SJCRH30 (cell line): Measurements from ENCODE around the gene PRMT5. TPM values are rescaled to one million over a fixed set of nuclear protein-coding genes. Genes with fewer than 3 reads are reported as not detected.
"Not testable (repeated sequence)": the region's sequence is repeated elsewhere in the genome, so short reads cannot be mapped to it uniquely, and the experiment has no call there.

Experiments
- DNase-seq, 2 experiments: peaks; one replicate each; pipeline ENCODE4 v3.0.0-alpha.2; 2015 to 2020
- H3K27ac ChIP-seq: fragments of 250-450 bp; sonication (Bioruptor Pico); 2 replicates; pipeline ENCODE4 v1.5.1; 2020; ENCODE audit warnings: mild to moderate bottlenecking, moderate library complexity
- H3K27me3 ChIP-seq: fragments of 250-450 bp; sonication (Bioruptor Pico); 2 replicates; pipeline ENCODE4 v1.5.1; 2020; ENCODE audit warnings: mild to moderate bottlenecking, moderate library complexity
- H3K36me3 ChIP-seq: fragments of 250-450 bp; sonication (Bioruptor Pico); 2 replicates; pipeline ENCODE4 v1.5.1; 2020; ENCODE audit warnings: mild to moderate bottlenecking, moderate library complexity
- H3K4me1 ChIP-seq: fragments of 250-450 bp; sonication (Bioruptor Pico); 2 replicates; pipeline ENCODE4 v1.5.1; 2020; ENCODE audit warnings: mild to moderate bottlenecking, moderate library complexity
- H3K4me3 ChIP-seq: fragments of 250-450 bp; sonication (Bioruptor Pico); 2 replicates; pipeline ENCODE4 v1.5.1; 2020; ENCODE audit warnings: mild to moderate bottlenecking, moderate library complexity
- H3K9me3 ChIP-seq: fragments of 250-450 bp; sonication (Bioruptor Pico); replicated peaks from 2 replicates; pipeline ENCODE4 v1.5.1; 2020; ENCODE audit warnings: mild to moderate bottlenecking, moderate library complexity
- total RNA-seq: library from RNA; depleted of rRNA; stranded (reverse); fragments of >200 nt; shearing (Covaris generic); gene quantifications from 2 replicates; pipeline ENCODE4 v1.2.3, GENCODE V29; 2014

PRMT5 gene
- total RNA-seq, 1 experiment from 2014 or later = 113 TPM

DNA sequence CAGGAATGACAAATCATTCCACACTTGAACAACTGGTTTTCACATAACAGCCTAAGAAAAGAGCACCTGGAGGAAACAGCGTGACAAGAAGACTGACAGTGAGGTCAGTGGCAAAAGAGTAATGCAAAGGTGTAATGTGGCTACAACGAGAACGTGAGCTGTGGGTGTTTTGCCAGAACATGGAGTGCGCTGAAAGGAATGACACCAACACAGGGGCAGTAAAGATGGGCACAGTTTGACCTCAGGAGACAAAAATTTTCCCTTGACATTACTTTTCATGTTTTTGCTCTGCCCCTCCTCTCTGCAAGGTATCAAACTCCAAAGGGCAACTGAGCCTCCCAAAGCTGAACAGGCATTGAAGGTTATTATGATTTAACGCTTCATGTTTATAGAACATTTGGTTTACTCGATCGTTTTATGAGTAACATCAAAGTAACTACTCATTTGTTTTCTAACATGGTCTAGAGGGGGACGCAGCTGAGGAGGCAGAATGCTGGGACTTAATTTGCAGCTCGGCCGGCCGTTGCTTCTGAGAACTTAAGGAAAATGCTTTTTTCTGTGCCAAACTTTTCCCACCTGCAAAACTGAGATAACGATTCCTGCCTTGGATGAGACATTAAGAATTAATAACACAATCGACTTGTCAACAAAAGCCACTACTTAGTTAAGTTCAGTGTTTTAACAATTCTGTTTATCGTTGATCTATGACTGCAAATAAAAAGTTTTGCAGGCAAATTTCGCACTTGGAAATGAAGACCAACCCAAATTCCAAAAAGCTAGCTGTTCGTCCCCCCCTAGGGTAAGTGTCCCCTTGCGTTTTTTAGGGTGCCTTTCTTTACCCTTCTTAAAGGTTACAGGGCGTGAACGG is 26.8 kb upstream of the PRMT5 start:
- Histone ChIP-seq H3K27me3 (no peaks in the 10 kb centered on the region), H3K9me3 (no peaks in the 10 kb centered on the region), H3K27ac (peak overlapping the region; percentile 88), H3K4me1 (peaks cover 4% of the 10 kb centered on the region), H3K36me3 (peaks cover 7% of the 10 kb centered on the region), H3K4me3 (peak overlapping the region; percentile 74)
- DNase-seq = no peak

GRCh38 chr14:22952418-22952817 is 23.2 kb upstream of the PRMT5 start:
- Histone ChIP-seq H3K4me1 (peaks cover 4% of the 10 kb centered on the region), H3K36me3 (peaks cover 24% of the 10 kb centered on the region), H3K27ac (no peak overlapping the region), H3K9me3 (no peaks in the 10 kb centered on the region), H3K27me3 (no peaks in the 10 kb centered on the region), H3K4me3 (no peak overlapping the region)
- DNase-seq = no peak

DNA sequence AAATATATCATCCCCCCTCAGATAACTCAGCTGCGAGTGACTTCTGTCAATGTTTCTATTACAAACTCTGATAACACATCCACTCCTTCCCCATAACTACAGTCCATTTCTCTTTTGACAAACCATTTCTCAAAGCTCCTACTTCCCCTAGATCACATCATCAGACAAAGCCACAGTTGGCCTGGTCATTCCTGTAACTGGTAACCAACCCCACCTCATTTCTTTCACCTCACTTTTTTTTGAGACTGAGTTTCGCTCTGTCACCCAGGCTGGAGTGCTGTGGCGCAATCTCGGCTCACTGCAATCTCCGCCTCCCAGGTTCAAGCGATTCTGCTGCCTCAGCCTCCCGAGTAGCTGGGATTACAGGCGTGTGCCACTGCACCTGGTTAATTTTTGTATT is 22.6 kb upstream of the PRMT5 start:
- not testable (repeated sequence) for H3K4me1 ChIP-seq, H3K4me3 ChIP-seq, H3K27ac ChIP-seq, H3K9me3 ChIP-seq, H3K27me3 ChIP-seq, DNase-seq
- H3K36me3 ChIP-seq = peaks cover 30% of the 10 kb centered on the region

- no peak overlapping the region for H3K27ac ChIP-seq
- no peak for DNase-seq
- peaks cover 30% of the 10 kb centered on the region for H3K36me3 ChIP-seq
- H3K4me3 ChIP-seq = no peak overlapping the region
- H3K27me3 ChIP-seq = no peaks in the 10 kb centered on the region
- H3K9me3 ChIP-seq = no peaks in the 10 kb centered on the region
- H3K4me1 ChIP-seq = no peaks in the 10 kb centered on the region
These were observed 16.5 kb upstream of the PRMT5 start for GRCh38 chr14:22945642-22946041.

DNA sequence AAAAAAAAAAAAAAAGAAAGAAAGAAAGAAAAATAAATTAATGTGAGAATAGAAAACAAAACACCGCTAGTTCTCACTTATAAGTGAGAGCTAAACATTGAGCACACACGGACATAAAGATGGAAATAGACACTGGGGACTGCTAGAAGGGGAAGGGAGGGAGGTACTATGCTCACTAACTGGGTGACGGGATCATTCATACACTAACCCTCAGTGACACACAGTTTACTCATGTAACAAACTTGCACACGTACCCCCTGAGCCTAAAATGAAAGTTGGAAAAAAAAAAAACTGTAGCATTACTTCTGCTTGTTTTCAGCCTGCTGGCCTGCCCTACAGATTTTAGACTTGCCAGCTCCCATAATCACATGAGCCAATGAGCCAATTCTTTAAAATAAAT is 10.5 kb upstream of the PRMT5 start:
- no peaks in the 10 kb centered on the region for H3K9me3 ChIP-seq
- H3K4me3 ChIP-seq = no peak overlapping the region
- no peaks in the 10 kb centered on the region for H3K4me1 ChIP-seq
- no peak for DNase-seq
- H3K27ac ChIP-seq = no peak overlapping the region
- no peaks in the 10 kb centered on the region for H3K27me3 ChIP-seq
- H3K36me3 ChIP-seq = 0 out of 2 replicates have a peak, but pooled peaks cover 2% of the 10 kb centered on the region

DNA sequence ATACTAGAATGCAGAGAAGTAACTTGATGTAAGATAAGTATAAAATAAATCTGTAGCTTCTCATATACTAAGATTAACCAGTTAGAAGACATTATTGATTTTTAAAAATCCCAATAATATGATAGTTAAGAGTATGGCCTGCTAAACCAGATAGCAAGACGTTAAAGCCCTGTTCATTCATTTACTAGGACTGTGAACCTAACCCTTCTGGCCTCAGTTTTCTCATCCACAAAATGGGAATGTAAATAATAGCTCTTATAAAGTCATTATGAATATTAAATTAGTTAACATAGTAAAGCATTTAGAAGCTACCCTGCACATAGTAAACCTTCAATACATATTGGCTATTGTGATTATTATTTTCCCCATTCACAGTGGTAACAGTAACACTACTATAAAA is 6.0 kb upstream of the PRMT5 start:
- H3K4me3 ChIP-seq = no peak overlapping the region
- H3K36me3 ChIP-seq = 0 out of 2 replicates have a peak, but pooled peaks cover 2% of the 10 kb centered on the region

GRCh38 chr14:22932146-22932545 is 3.0 kb upstream of the PRMT5 start:
- H3K36me3 ChIP-seq = no peaks in the 10 kb centered on the region; the same call in 1 of the 2 replicates
- no peaks in the 10 kb centered on the region for H3K9me3 ChIP-seq
- no peak for DNase-seq

More for the DNA sequence above, 6.0 kb upstream of the PRMT5 start:
- H3K9me3 ChIP-seq = no peaks in the 10 kb centered on the region
- no peaks in the 10 kb centered on the region for H3K27me3 ChIP-seq
- H3K4me1 ChIP-seq = no peaks in the 10 kb centered on the region
- DNase-seq = no peak
- H3K27ac ChIP-seq = no peak overlapping the region

GRCh38 chr14:22929961-22930364 is 787 bp upstream of the PRMT5 start:
- no peaks in the 10 kb centered on the region for H3K9me3 ChIP-seq
- DNase-seq = no peak
- H3K27ac ChIP-seq = peak overlapping the region; percentile 10; the same call in 1 of the 2 replicates
- H3K4me1 ChIP-seq = no peaks in the 10 kb centered on the region; the same call in 1 of the 2 replicates
- peak overlapping the region; percentile 82 for H3K4me3 ChIP-seq
- no peaks in the 10 kb centered on the region for H3K27me3 ChIP-seq
- H3K36me3 ChIP-seq = peaks cover 3% of the 10 kb centered on the region

More at GRCh38 chr14:22932146-22932545, 3.0 kb upstream of the PRMT5 start:
- Histone ChIP-seq H3K4me1 (no peaks in the 10 kb centered on the region; the same call in 1 of the 2 replicates), H3K4me3 (no peak overlapping the region), H3K27me3 (no peaks in the 10 kb centered on the region), H3K27ac (no peak overlapping the region)

DNA sequence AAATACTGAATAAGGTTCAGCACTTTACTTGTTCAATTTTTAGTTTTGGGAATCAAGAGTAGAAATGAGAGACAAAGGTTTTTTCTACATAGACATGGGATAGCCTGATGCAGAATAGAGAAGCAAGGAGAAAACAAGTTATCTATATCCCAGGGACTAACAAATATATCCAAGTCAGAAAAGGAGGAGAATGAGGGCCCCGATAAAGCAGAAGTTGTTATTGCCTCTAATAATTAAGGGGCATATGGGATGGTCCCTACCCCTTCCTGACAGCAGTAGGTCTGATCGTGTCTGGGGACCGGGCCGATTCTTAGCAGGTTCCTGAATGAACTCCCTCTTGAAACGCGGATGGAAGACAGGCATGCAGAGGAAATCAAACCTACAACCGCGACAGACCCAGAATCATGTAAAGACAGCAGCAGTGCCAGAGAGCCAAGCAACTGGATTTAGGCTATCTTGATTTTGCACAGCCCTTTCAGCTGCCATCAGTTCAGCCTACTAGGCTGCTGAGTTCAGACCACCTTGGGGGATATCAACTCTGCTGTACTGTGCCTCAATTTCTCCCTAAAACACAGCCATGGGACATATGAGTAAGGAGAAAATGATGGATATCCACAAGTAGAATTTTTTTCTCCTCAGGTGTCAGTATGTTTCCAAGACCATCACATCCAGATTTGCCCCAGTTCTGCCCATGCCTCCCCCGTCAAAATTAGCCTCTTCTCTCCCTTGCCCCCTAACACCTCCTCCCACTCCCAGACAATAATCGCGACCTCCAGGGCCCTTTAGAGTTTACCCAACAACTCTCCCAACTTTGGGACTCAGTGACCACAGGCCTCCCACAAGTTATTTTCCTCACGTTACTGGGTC is 706 bp downstream of the PRMT5 start:
- DNase-seq = peak in 1 of 2 experiments; percentile 23
- H3K36me3 ChIP-seq = peaks cover 16% of the 10 kb centered on the region

GRCh38 chr14:22926316-22926715 is 2.9 kb downstream of the PRMT5 start:
- no peak for DNase-seq
- Histone ChIP-seq H3K9me3 (no peaks in the 10 kb centered on the region), H3K27me3 (no peaks in the 10 kb centered on the region), H3K4me3 (no peak overlapping the region), H3K4me1 (no peaks in the 10 kb centered on the region; the same call in 1 of the 2 replicates), H3K36me3 (peaks cover 33% of the 10 kb centered on the region), H3K27ac (no peak overlapping the region)

More for the DNA sequence above, 706 bp downstream of the PRMT5 start:
- H3K4me3 ChIP-seq = peak overlapping the region; percentile 82
- H3K27ac ChIP-seq = peak overlapping the region; percentile 73
- no peaks in the 10 kb centered on the region for H3K27me3 ChIP-seq
- H3K4me1 ChIP-seq = no peaks in the 10 kb centered on the region; the same call in 1 of the 2 replicates
- H3K9me3 ChIP-seq = no peaks in the 10 kb centered on the region

- Histone ChIP-seq H3K36me3 (peaks cover 35% of the 10 kb centered on the region), H3K27ac (no peak overlapping the region), H3K9me3 (no peaks in the 10 kb centered on the region), H3K4me3 (no peak overlapping the region), H3K27me3 (no peaks in the 10 kb centered on the region), H3K4me1 (no peaks in the 10 kb centered on the region; the same call in 1 of the 2 replicates)
- DNase-seq = no peak
These were observed 3.7 kb downstream of the PRMT5 start for GRCh38 chr14:22925513-22925912.

GRCh38 chr14:22923746-22924145 is 5.4 kb downstream of the PRMT5 start:
- H3K27ac ChIP-seq = no peak overlapping the region
- H3K4me1 ChIP-seq = no peaks in the 10 kb centered on the region; the same call in 1 of the 2 replicates
- H3K4me3 ChIP-seq = no peak overlapping the region
- H3K36me3 ChIP-seq = peaks cover 35% of the 10 kb centered on the region
- H3K9me3 ChIP-seq = no peaks in the 10 kb centered on the region
- no peaks in the 10 kb centered on the region for H3K27me3 ChIP-seq
- no peak for DNase-seq

GRCh38 chr14:22922294-22922693 is 6.9 kb downstream of the PRMT5 start:
- no peak overlapping the region for H3K4me3 ChIP-seq
- no peak overlapping the region for H3K27ac ChIP-seq
- no peaks in the 10 kb centered on the region for H3K9me3 ChIP-seq
- H3K4me1 ChIP-seq = peaks cover 4% of the 10 kb centered on the region; the same call in 1 of the 2 replicates
- H3K27me3 ChIP-seq = no peaks in the 10 kb centered on the region
- peaks cover 37% of the 10 kb centered on the region for H3K36me3 ChIP-seq
- no peak for DNase-seq

DNA sequence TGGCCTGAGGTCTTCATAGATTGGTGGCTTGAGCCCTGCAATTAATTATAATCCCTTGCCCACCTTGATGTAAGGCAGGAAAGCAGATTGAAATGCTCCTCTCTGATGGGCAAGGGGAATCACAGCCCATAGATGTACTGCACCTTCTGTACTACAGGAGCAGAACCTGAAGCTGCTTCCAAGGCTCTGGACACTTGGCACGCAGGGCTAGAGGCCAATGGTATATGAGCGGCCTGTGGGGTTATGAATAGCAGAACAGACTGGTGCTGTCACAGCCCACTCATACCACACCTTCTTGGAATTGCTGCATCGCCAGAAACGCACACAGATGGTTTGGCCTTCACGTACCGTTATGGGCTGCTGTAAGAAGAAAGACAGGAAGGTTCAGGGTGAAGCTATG is 8.5 kb downstream of the PRMT5 start:
- Histone ChIP-seq H3K36me3 (peaks cover 34% of the 10 kb centered on the region), H3K27me3 (no peaks in the 10 kb centered on the region)

GRCh38 chr14:22919601-22919921 is 9.6 kb downstream of the PRMT5 start:
- H3K36me3 ChIP-seq = peaks cover 31% of the 10 kb centered on the region

More for the DNA sequence above, 8.5 kb downstream of the PRMT5 start:
- H3K4me1 ChIP-seq = peaks cover 4% of the 10 kb centered on the region; the same call in 1 of the 2 replicates
- no peak overlapping the region for H3K27ac ChIP-seq
- no peak overlapping the region for H3K4me3 ChIP-seq
- no peaks in the 10 kb centered on the region for H3K9me3 ChIP-seq
- no peak for DNase-seq

More at GRCh38 chr14:22919601-22919921, 9.6 kb downstream of the PRMT5 start:
- Histone ChIP-seq H3K27ac (no peak overlapping the region), H3K9me3 (no peaks in the 10 kb centered on the region), H3K4me3 (peak overlapping the region; percentile 47), H3K27me3 (no peaks in the 10 kb centered on the region), H3K4me1 (peaks cover 4% of the 10 kb centered on the region; the same call in 1 of the 2 replicates)
- DNase-seq = no peak
